Measurements from ENCODE around the gene DIDO1. TPM values are rescaled to one million over a fixed set of nuclear protein-coding genes. Genes with fewer than 3 reads are reported as not detected.

DIDO1 gene
- total RNA-seq = 10 to 100 TPM; 64.5 to 89.7 (median 78.9) TPM

GRCh38 chr20:62926229-62927127, at the start of gene DIDO1:
Gene DIDO1 (minus strand): TSS chr20:62926505.
- no peaks in the 10 kb centered on the region for H3K36me3 ChIP-seq

GRCh38 chr20:62975251-62975760, 49.0 kb upstream of the DIDO1 start:
- Histone ChIP-seq H3K27ac (no peak overlapping the region), H3K4me1 (peaks cover 0 to 22% (median 9%) of the 10 kb centered on the region in 4 donors), H3K36me3 (no peaks in the 10 kb centered on the region), H3K4me3 (no peak overlapping the region), H3K9me3 (no peaks in the 10 kb centered on the region), H3K27me3 (peaks cover 2 to 100% of the 10 kb centered on the region in 2 donors)
- DNase-seq (ENCODE audit: low spot score in 2 of 2) = no peak
- 51 to 53% methylated on average over 7 to 9 of the region's 10 CpGs for WGBS, 2 donors
- no peak for TF ChIP-seq CTCF (IDR thresholded peaks at IDR 0.05)
- no peak for TF ChIP-seq EP300 (IDR thresholded peaks at IDR 0.05)
- no peak for TF ChIP-seq POLR2A (IDR thresholded peaks at IDR 0.05)

More at GRCh38 chr20:62926229-62927127, at the start of gene DIDO1:
- H3K4me1 ChIP-seq = peaks cover 0 to 85% (median 72%) of the 10 kb centered on the region in 4 donors
- peak in 1 of 2 donors; percentile 80 for TF ChIP-seq EP300 (IDR thresholded peaks at IDR 0.05)
- peak; percentile 76 to 82 for TF ChIP-seq POLR2A (IDR thresholded peaks at IDR 0.05)
- TF ChIP-seq CTCF (IDR thresholded peaks at IDR 0.05) = peak; percentile 78 to 93 (median 92)
- peak within 1 kb of the TSS; percentile 94 to 100 (median 97) for H3K27ac ChIP-seq
- DNase-seq (ENCODE audit: low spot score in 2 of 2) = peak; percentile 64 to 71
- H3K27me3 ChIP-seq = no peaks in the 10 kb centered on the region
- H3K4me3 ChIP-seq = peak within 1 kb of the TSS; percentile 66 to 98 (median 90)
- WGBS, 2 donors = 2 to 5% methylated on average over 27 to 58 of the region's 92 CpGs
- no peaks in the 10 kb centered on the region for H3K9me3 ChIP-seq

GRCh38 chr20:62972845-62973745, 46.8 kb upstream of the DIDO1 start:
- H3K27ac ChIP-seq = no peak overlapping the region
- peak overlapping the region in 1 of 4 donors; percentile 36 for H3K4me3 ChIP-seq
- H3K9me3 ChIP-seq = no peaks in the 10 kb centered on the region
- H3K4me1 ChIP-seq = peaks cover 0 to 19% (median 6%) of the 10 kb centered on the region in 4 donors
- no peaks in the 10 kb centered on the region for H3K36me3 ChIP-seq
- no peak for TF ChIP-seq POLR2A (IDR thresholded peaks at IDR 0.05)
- TF ChIP-seq EP300 (IDR thresholded peaks at IDR 0.05) = no peak
- TF ChIP-seq CTCF (IDR thresholded peaks at IDR 0.05) = no peak
- H3K27me3 ChIP-seq = peaks cover 2 to 88% of the 10 kb centered on the region in 2 donors
- no peak for DNase-seq (ENCODE audit: low spot score in 2 of 2)
- WGBS, 2 donors = 21 to 26% methylated on average over 38 to 40 of the region's 48 CpGs

- H3K4me1 ChIP-seq = peaks cover 0 to 19% (median 6%) of the 10 kb centered on the region in 4 donors
- no peak overlapping the region for H3K27ac ChIP-seq
- DNase-seq (ENCODE audit: low spot score in 2 of 2) = peak; percentile 80 to 88
- H3K27me3 ChIP-seq = peaks cover 2 to 79% of the 10 kb centered on the region in 2 donors
- H3K36me3 ChIP-seq = no peaks in the 10 kb centered on the region
- peak overlapping the region in 1 of 4 donors; percentile 36 for H3K4me3 ChIP-seq
- WGBS, 2 donors = 7% methylated on average over 14 to 35 of the region's 38 CpGs
- no peaks in the 10 kb centered on the region for H3K9me3 ChIP-seq
- peak; percentile 86 to 96 (median 90) for TF ChIP-seq CTCF (IDR thresholded peaks at IDR 0.05)
- no peak for TF ChIP-seq POLR2A (IDR thresholded peaks at IDR 0.05)
- TF ChIP-seq EP300 (IDR thresholded peaks at IDR 0.05) = no peak
Measured at GRCh38 chr20:62971950-62972844, 45.9 kb upstream of the DIDO1 start.
